ENCODE data around the gene MAGI2. TPM values are rescaled to one million over a fixed set of nuclear protein-coding genes. Genes with fewer than 3 reads are reported as not detected.

MAGI2 gene
- total RNA-seq, 1 donor from 2014 or later, result 6.9 TPM

- Histone ChIP-seq H3K36me3 (no peaks in the 10 kb centered on the region), H3K4me1 (no peaks in the 10 kb centered on the region), H3K27me3 (no peaks in the 10 kb centered on the region), H3K27ac (no peak overlapping the region), H3K9me3 (no peaks in the 10 kb centered on the region), H3K4me3 (no peak overlapping the region)
- intact Hi-C loops (cut with DNase I), result no loop called here
- no peak for DNase-seq (ENCODE audit: extremely low spot score in 2 of 2)
- TF ChIP-seq POLR2AphosphoS5 (IDR thresholded peaks at IDR 0.05; ENCODE audit: insufficient read depth in 1 of 2, low read depth in 1 of 2), result no peak
- no peak for TF ChIP-seq CTCF (IDR thresholded peaks at IDR 0.05)
- TF ChIP-seq POLR2A (IDR thresholded peaks at IDR 0.05), result no peak
These were observed 955.6 kb downstream of the MAGI2 start for GRCh38 chr7:78497728-78498427.

GRCh38 chr7:78496096-78496630, 957.3 kb downstream of the MAGI2 start:
- TF ChIP-seq POLR2A (IDR thresholded peaks at IDR 0.05) (no peak), POLR2AphosphoS5 (IDR thresholded peaks at IDR 0.05; ENCODE audit: insufficient read depth in 1 of 2, low read depth in 1 of 2) (no peak), CTCF (IDR thresholded peaks at IDR 0.05) (no peak)
- Histone ChIP-seq H3K36me3 (no peaks in the 10 kb centered on the region), H3K4me1 (no peaks in the 10 kb centered on the region), H3K27ac (no peak overlapping the region), H3K27me3 (no peaks in the 10 kb centered on the region), H3K9me3 (no peaks in the 10 kb centered on the region), H3K4me3 (no peak overlapping the region)
- DNase-seq (ENCODE audit: extremely low spot score in 2 of 2), result no peak
- intact Hi-C loops (cut with DNase I), result no loop called here

DNA sequence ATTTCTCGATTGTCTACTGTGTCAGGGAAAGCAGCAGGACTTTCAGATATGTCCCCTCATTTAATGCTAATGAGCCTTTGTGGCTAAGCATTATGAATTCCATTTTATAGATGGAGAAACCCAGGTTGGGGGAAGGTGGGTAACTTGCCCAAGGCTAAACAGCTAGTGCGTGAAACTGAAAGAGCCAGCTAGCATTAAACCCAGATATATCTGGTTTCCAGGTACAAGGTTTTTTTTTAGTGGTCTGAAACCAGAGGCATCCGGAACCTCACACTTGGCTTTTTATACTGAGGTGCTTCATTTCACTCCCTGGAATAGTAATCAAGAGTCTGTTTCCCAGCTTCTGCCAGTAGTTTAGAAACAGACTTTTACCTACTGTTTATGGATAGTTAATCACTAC, 960.1 kb downstream of the MAGI2 start:
- no peak for DNase-seq (ENCODE audit: extremely low spot score in 2 of 2)
- no peak for TF ChIP-seq POLR2A (IDR thresholded peaks at IDR 0.05)
- no peak for TF ChIP-seq CTCF (IDR thresholded peaks at IDR 0.05)
- TF ChIP-seq POLR2AphosphoS5 (IDR thresholded peaks at IDR 0.05; ENCODE audit: insufficient read depth in 1 of 2, low read depth in 1 of 2), result no peak
- intact Hi-C loops (cut with DNase I), result no loop called here
- H3K9me3 ChIP-seq, result no peaks in the 10 kb centered on the region
- H3K4me3 ChIP-seq, result no peak overlapping the region
- H3K4me1 ChIP-seq, result no peaks in the 10 kb centered on the region
- no peaks in the 10 kb centered on the region for H3K27me3 ChIP-seq
- no peak overlapping the region for H3K27ac ChIP-seq
- no peaks in the 10 kb centered on the region for H3K36me3 ChIP-seq

DNA sequence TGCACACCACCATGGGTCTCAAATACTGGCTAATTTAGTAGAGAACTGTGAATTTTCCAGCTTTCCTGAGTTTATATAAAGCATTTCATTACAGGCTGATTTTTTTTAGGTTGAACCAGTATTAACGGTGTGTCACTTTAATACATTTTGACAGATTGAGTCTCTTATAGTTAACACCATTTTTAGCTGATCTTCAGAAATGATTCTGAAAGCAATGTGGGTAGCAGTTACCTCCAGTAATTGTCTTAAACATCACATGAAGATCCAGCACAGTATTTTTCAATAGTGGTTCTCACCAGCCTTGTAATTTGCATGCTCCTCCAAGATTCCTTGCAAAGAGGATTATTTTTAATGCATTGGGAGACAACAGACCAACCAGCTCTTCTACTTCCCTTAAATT, 961.3 kb downstream of the MAGI2 start:
- Histone ChIP-seq H3K36me3 (no peaks in the 10 kb centered on the region), H3K27me3 (no peaks in the 10 kb centered on the region)
- intact Hi-C loops (cut with DNase I), result no loop called here

More for the DNA sequence above, 961.3 kb downstream of the MAGI2 start:
- no peaks in the 10 kb centered on the region for H3K9me3 ChIP-seq
- no peaks in the 10 kb centered on the region for H3K4me1 ChIP-seq
- H3K4me3 ChIP-seq, result no peak overlapping the region
- DNase-seq (ENCODE audit: extremely low spot score in 2 of 2), result no peak
- H3K27ac ChIP-seq, result no peak overlapping the region
- TF ChIP-seq POLR2A (IDR thresholded peaks at IDR 0.05) (no peak), POLR2AphosphoS5 (IDR thresholded peaks at IDR 0.05; ENCODE audit: insufficient read depth in 1 of 2, low read depth in 1 of 2) (no peak), CTCF (IDR thresholded peaks at IDR 0.05) (no peak)
